HEK293 (cell line): ENCODE results near the gene HIVEP2.
A peak's percentile ranks its signal among the peaks of the same experiment; 100 is the strongest.

ENCODE experiments used
- CTCF ChIA-PET: fragments of 350-600 bp; formaldehyde crosslinking; extraction: SDS; loops from one replicate; lab custom pipeline; 2021; ENCODE audit warnings: antibody characterized with exemption; lab: Yijun Ruan, JAX
- POLR2A ChIA-PET: fragments of 300-600 bp; formaldehyde crosslinking; extraction: SDS; loops from one replicate; lab custom pipeline; 2020; ENCODE audit warnings: antibody characterized with exemption, inconsistent platforms; lab: Yijun Ruan, JAX
- H3K27ac ChIP-seq: fragments of 200-500 bp; sonication (Bioruptor generic); 2 replicates; pipeline ENCODE4 v1.5.1; 2014; ENCODE audit warnings: low read depth, low read length, control low read depth, inconsistent platforms; ENCODE audit errors: extremely low read depth
- H3K36me3 ChIP-seq, 2 experiments: fragments of 200-500 bp in 1 of 2; sonication (Bioruptor generic) in 1 of 2; 1 replicate in 1 of 2; 2 replicates in 1 of 2; pipeline ENCODE4 v1.5.1; 2014 to 2017; ENCODE audit warnings: inconsistent platforms in 2 of 2, low read length in 2 of 2; ENCODE audit not compliant: control insufficient read depth in 2 of 2, insufficient read depth in 1 of 2
- H3K4me1 ChIP-seq: fragments of 200-500 bp; sonication (Bioruptor generic); 2 replicates; pipeline ENCODE4 v1.5.1; 2014; ENCODE audit warnings: mild to moderate bottlenecking, low read length, inconsistent platforms; ENCODE audit not compliant: control insufficient read depth, insufficient read depth
- H3K4me3 ChIP-seq: 2 replicates; pipeline ENCODE4 v1.5.1; 2011; ENCODE audit warnings: low read depth, mild to moderate bottlenecking, control low read depth, low read length, moderate library complexity
- H3K9me3 ChIP-seq: fragments of 200-500 bp; sonication (Bioruptor generic); 2 replicates; pipeline ENCODE4 v1.5.1; 2014; ENCODE audit warnings: low read depth, low read length, inconsistent platforms; ENCODE audit not compliant: control insufficient read depth, insufficient read depth
- ZBTB11 ChIP-seq: fragments of 450-650 bp; formaldehyde crosslinking; conservative IDR thresholded peaks from 2 replicates; pipeline ENCODE4 v1.5.1; 2016; ENCODE audit warnings: low read depth, missing biosample characterization, missing genetic modification characterization
- ZBTB7A ChIP-seq: fragments of 450-650 bp; formaldehyde crosslinking; IDR thresholded peaks from 2 replicates; pipeline ENCODE4 v1.5.1; 2016; ENCODE audit warnings: low read depth, missing biosample characterization, missing genetic modification characterization
- ZFHX2 ChIP-seq: fragments of 450-650 bp; formaldehyde crosslinking; conservative IDR thresholded peaks from 2 replicates; pipeline ENCODE4 v1.5.1; 2016; ENCODE audit warnings: missing biosample characterization, missing genetic modification characterization
- ZFP69B ChIP-seq: fragments of 450-650 bp; formaldehyde crosslinking; IDR thresholded peaks from 2 replicates; pipeline ENCODE4 v1.5.1; 2016; ENCODE audit warnings: missing biosample characterization, missing genetic modification characterization
- ZNF114 ChIP-seq: fragments of 450-650 bp; formaldehyde crosslinking; IDR thresholded peaks from 2 replicates; pipeline ENCODE4 v1.5.0; 2017; ENCODE audit warnings: missing biosample characterization, missing genetic modification characterization
- ZNF174 ChIP-seq: fragments of 450-650 bp; formaldehyde crosslinking; IDR thresholded peaks from 2 replicates; pipeline ENCODE4 v1.5.0; 2017; ENCODE audit warnings: missing biosample characterization, mild to moderate bottlenecking, missing genetic modification characterization
- ZNF335 ChIP-seq: fragments of 450-650 bp; formaldehyde crosslinking; conservative IDR thresholded peaks from 2 replicates; pipeline ENCODE4 v1.5.1; 2016; ENCODE audit warnings: missing biosample characterization, missing genetic modification characterization
- ZNF350 ChIP-seq: fragments of 450-650 bp; formaldehyde crosslinking; IDR thresholded peaks from 2 replicates; pipeline ENCODE4 v1.5.0; 2017; ENCODE audit warnings: missing biosample characterization, mild to moderate bottlenecking, missing genetic modification characterization
- ZNF596 ChIP-seq: fragments of 450-650 bp; IDR thresholded peaks from 2 replicates; pipeline ENCODE4 v1.5.0; 2018; ENCODE audit warnings: missing biosample characterization, mild to moderate bottlenecking, missing genetic modification characterization, moderate library complexity
- ZNF747 ChIP-seq: fragments of 450-650 bp; formaldehyde crosslinking; IDR thresholded peaks from 2 replicates; pipeline ENCODE4 v1.5.1; 2016; ENCODE audit warnings: missing biosample characterization, missing genetic modification characterization
- ZNF785 ChIP-seq: fragments of 450-650 bp; formaldehyde crosslinking; IDR thresholded peaks from 2 replicates; pipeline ENCODE4 v1.5.1; 2016; ENCODE audit warnings: missing biosample characterization, missing genetic modification characterization
- ZSCAN16 ChIP-seq: fragments of 450-650 bp; formaldehyde crosslinking; IDR thresholded peaks from 2 replicates; pipeline ENCODE4 v1.5.1; 2016; ENCODE audit warnings: missing biosample characterization, missing genetic modification characterization
- TF ChIP-seq, protein P1 (sequence below): fragments of 450-650 bp; formaldehyde crosslinking; IDR thresholded peaks from 2 replicates; pipeline ENCODE4 v1.5.1; 2017; ENCODE audit warnings: missing biosample characterization, missing genetic modification characterization
- TF ChIP-seq, protein P2 (sequence below): fragments of 450-650 bp; formaldehyde crosslinking; IDR thresholded peaks from 2 replicates; pipeline ENCODE4 v1.5.1; 2016; ENCODE audit warnings: missing biosample characterization, missing genetic modification characterization
- TF ChIP-seq, protein P3 (sequence below): fragments of 450-650 bp; IDR thresholded peaks from 2 replicates; pipeline ENCODE4 v1.5.1; 2018; ENCODE audit warnings: missing biosample characterization, missing genetic modification characterization
- TF ChIP-seq, protein P4 (sequence below): fragments of 450-650 bp; formaldehyde crosslinking; IDR thresholded peaks from 2 replicates; pipeline ENCODE4 v1.5.1; 2016; ENCODE audit warnings: missing biosample characterization, missing genetic modification characterization
- TF ChIP-seq, protein P5 (sequence below): fragments of 450-650 bp; formaldehyde crosslinking; IDR thresholded peaks from 2 replicates; pipeline ENCODE4 v1.5.1; 2016; ENCODE audit warnings: missing biosample characterization, missing genetic modification characterization, borderline replicate concordance

The HIVEP2 gene

GRCh38 chr6:142851601-142852000 is 93.4 kb downstream of the HIVEP2 start (continued):
- no peak for TF ChIP-seq ZBTB11
- TF ChIP-seq, all 188 proteins: peak for 0

DNA sequence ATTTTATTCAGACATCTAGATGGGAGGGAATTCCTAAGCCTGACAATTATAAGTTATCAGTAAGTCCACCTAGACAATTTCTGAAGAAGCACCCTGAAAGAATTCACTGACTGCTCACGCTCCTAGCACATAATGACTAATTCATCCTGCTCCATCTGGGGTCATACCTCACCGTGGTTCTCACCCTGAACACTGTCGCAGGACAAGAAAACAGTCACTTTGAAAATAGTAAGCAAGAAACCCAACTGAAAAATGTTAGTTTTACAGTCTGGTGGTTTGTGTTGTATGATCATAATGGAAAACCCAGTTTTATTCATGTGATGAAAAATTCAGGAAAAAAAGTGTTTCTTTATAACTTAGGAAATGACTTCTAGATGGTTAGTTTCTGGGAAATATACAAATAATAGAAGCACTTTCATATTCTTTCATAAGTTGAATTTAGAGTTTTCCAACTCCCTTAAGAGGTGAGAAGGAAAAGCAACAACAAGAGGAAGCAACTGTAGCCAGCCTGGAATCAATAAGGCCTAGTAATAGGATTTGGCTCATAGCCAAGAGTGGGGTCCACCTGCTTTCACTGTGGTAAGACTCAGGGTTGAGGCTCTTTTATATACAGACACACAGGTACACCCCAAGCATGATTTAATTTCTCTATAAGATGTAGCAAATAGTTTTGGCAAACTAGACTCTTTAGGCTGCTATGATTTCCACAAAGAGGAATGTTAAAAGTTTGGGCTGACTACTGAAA is 94.1 kb downstream of the HIVEP2 start:
- Histone ChIP-seq H3K27ac (no peak overlapping the region), H3K4me3 (no peak overlapping the region), H3K4me1 (peaks cover 33% of the 10 kb centered on the region), H3K36me3 (no peaks in the 10 kb centered on the region), H3K9me3 (no peaks in the 10 kb centered on the region)
- TF ChIP-seq ZFP69B (tag by site-specific recombination) (peak; percentile 88), ZNF350 (tag by site-specific recombination) (no peak), ZNF596 (no peak), ZNF785 (tag by site-specific recombination) (no peak), ZBTB7A (no peak), ZNF335 (tag by site-specific recombination) (0 out of 2 replicates have a peak, but pooled peaks have one; percentile 15), ZNF114 (tag by site-specific recombination) (no peak), ZFHX2 (tag by site-specific recombination) (no peak)
- TF ChIP-seq, protein P1, sequence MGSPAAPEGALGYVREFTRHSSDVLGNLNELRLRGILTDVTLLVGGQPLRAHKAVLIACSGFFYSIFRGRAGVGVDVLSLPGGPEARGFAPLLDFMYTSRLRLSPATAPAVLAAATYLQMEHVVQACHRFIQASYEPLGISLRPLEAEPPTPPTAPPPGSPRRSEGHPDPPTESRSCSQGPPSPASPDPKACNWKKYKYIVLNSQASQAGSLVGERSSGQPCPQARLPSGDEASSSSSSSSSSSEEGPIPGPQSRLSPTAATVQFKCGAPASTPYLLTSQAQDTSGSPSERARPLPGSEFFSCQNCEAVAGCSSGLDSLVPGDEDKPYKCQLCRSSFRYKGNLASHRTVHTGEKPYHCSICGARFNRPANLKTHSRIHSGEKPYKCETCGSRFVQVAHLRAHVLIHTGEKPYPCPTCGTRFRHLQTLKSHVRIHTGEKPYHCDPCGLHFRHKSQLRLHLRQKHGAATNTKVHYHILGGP (tag by site-specific recombination): no peak
- TF ChIP-seq, protein P2, sequence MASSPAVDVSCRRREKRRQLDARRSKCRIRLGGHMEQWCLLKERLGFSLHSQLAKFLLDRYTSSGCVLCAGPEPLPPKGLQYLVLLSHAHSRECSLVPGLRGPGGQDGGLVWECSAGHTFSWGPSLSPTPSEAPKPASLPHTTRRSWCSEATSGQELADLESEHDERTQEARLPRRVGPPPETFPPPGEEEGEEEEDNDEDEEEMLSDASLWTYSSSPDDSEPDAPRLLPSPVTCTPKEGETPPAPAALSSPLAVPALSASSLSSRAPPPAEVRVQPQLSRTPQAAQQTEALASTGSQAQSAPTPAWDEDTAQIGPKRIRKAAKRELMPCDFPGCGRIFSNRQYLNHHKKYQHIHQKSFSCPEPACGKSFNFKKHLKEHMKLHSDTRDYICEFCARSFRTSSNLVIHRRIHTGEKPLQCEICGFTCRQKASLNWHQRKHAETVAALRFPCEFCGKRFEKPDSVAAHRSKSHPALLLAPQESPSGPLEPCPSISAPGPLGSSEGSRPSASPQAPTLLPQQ (tag by site-specific recombination): peak; percentile 96
- TF ChIP-seq, protein P3, sequence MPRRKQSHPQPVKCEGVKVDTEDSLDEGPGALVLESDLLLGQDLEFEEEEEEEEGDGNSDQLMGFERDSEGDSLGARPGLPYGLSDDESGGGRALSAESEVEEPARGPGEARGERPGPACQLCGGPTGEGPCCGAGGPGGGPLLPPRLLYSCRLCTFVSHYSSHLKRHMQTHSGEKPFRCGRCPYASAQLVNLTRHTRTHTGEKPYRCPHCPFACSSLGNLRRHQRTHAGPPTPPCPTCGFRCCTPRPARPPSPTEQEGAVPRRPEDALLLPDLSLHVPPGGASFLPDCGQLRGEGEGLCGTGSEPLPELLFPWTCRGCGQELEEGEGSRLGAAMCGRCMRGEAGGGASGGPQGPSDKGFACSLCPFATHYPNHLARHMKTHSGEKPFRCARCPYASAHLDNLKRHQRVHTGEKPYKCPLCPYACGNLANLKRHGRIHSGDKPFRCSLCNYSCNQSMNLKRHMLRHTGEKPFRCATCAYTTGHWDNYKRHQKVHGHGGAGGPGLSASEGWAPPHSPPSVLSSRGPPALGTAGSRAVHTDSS: no peak
- TF ChIP-seq, protein P4, sequence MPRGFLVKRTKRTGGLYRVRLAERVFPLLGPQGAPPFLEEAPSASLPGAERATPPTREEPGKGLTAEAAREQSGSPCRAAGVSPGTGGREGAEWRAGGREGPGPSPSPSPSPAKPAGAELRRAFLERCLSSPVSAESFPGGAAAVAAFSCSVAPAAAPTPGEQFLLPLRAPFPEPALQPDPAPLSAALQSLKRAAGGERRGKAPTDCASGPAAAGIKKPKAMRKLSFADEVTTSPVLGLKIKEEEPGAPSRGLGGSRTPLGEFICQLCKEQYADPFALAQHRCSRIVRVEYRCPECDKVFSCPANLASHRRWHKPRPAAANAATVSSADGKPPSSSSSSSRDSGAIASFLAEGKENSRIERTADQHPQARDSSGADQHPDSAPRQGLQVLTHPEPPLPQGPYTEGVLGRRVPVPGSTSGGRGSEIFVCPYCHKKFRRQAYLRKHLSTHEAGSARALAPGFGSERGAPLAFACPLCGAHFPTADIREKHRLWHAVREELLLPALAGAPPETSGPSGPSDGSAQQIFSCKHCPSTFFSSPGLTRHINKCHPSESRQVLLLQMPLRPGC (tag by site-specific recombination): no peak
- CTCF ChIA-PET: no interaction called here
- POLR2A ChIA-PET: no interaction called here

GRCh38 chr6:142848976-142849375 is 96.0 kb downstream of the HIVEP2 start:
- ChIA-PET POLR2A (no interaction called here), CTCF (interaction anchor here (0.7 kb wide), 1 partner anchor 372 kb away, joined by 3 read pairs; no protein-coding TSS in a partner anchor)
- peaks cover 40% of the 10 kb centered on the region for H3K4me1 ChIP-seq
- TF ChIP-seq ZNF747: no peak
- no peak for TF ChIP-seq ZNF174 (tag by site-specific recombination)
- TF ChIP-seq, protein P5, sequence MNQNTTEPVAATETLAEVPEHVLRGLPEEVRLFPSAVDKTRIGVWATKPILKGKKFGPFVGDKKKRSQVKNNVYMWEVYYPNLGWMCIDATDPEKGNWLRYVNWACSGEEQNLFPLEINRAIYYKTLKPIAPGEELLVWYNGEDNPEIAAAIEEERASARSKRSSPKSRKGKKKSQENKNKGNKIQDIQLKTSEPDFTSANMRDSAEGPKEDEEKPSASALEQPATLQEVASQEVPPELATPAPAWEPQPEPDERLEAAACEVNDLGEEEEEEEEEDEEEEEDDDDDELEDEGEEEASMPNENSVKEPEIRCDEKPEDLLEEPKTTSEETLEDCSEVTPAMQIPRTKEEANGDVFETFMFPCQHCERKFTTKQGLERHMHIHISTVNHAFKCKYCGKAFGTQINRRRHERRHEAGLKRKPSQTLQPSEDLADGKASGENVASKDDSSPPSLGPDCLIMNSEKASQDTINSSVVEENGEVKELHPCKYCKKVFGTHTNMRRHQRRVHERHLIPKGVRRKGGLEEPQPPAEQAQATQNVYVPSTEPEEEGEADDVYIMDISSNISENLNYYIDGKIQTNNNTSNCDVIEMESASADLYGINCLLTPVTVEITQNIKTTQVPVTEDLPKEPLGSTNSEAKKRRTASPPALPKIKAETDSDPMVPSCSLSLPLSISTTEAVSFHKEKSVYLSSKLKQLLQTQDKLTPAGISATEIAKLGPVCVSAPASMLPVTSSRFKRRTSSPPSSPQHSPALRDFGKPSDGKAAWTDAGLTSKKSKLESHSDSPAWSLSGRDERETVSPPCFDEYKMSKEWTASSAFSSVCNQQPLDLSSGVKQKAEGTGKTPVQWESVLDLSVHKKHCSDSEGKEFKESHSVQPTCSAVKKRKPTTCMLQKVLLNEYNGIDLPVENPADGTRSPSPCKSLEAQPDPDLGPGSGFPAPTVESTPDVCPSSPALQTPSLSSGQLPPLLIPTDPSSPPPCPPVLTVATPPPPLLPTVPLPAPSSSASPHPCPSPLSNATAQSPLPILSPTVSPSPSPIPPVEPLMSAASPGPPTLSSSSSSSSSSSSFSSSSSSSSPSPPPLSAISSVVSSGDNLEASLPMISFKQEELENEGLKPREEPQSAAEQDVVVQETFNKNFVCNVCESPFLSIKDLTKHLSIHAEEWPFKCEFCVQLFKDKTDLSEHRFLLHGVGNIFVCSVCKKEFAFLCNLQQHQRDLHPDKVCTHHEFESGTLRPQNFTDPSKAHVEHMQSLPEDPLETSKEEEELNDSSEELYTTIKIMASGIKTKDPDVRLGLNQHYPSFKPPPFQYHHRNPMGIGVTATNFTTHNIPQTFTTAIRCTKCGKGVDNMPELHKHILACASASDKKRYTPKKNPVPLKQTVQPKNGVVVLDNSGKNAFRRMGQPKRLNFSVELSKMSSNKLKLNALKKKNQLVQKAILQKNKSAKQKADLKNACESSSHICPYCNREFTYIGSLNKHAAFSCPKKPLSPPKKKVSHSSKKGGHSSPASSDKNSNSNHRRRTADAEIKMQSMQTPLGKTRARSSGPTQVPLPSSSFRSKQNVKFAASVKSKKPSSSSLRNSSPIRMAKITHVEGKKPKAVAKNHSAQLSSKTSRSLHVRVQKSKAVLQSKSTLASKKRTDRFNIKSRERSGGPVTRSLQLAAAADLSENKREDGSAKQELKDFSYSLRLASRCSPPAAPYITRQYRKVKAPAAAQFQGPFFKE (tag by site-specific recombination): no peak
- no peak for TF ChIP-seq ZSCAN16 (tag by site-specific recombination)

More at GRCh38 chr6:142848976-142849375, 96.0 kb downstream of the HIVEP2 start:
- no peaks in the 10 kb centered on the region for H3K36me3 ChIP-seq
- no peak overlapping the region for H3K4me3 ChIP-seq
- no peaks in the 10 kb centered on the region for H3K9me3 ChIP-seq
- no peak overlapping the region for H3K27ac ChIP-seq
